ENCODE data around the gene MTMR3. TPM values are rescaled to one million over a fixed set of nuclear protein-coding genes. Genes with fewer than 3 reads are reported as not detected.
"Not testable (repeated sequence)": the region's sequence is repeated elsewhere in the genome, so short reads cannot be mapped to it uniquely, and the experiment has no call there.

The MTMR3 gene
- total RNA-seq, 1 donor from 2014 or later, result 20.6 TPM

GRCh38 chr22:29854432-29854831, 28.5 kb upstream of the MTMR3 start:
- Mint-ChIP-seq H3K4me3 (no peak overlapping the region), H3K36me3 (ENCODE audit: low read depth) (no peaks in the 10 kb centered on the region), H3K9me3 (peaks cover 3% of the 10 kb centered on the region), H3K27ac (no peak overlapping the region), H3K4me1 (ENCODE audit: low read depth) (no peaks in the 10 kb centered on the region), H3K27me3 (ENCODE audit: insufficient read depth) (peaks cover 11% of the 10 kb centered on the region)
- DNase-seq (ENCODE audit: low spot score), result no peak
- intact Hi-C loops (cut with micrococcal nuclease), result no loop called here

- no peak for DNase-seq (ENCODE audit: low spot score)
- Mint-ChIP-seq H3K27me3 (ENCODE audit: insufficient read depth) (peaks cover 11% of the 10 kb centered on the region), H3K27ac (no peak overlapping the region), H3K36me3 (ENCODE audit: low read depth) (no peaks in the 10 kb centered on the region), H3K4me3 (no peak overlapping the region), H3K4me1 (ENCODE audit: low read depth) (no peaks in the 10 kb centered on the region), H3K9me3 (no peaks in the 10 kb centered on the region)
- intact Hi-C loops (cut with micrococcal nuclease), result no loop called here
These were observed 27.3 kb upstream of the MTMR3 start for GRCh38 chr22:29855611-29856181.

GRCh38 chr22:29856496-29856895, 26.5 kb upstream of the MTMR3 start:
- Mint-ChIP-seq H3K27ac (no peak overlapping the region), H3K27me3 (ENCODE audit: insufficient read depth) (peaks cover 11% of the 10 kb centered on the region), H3K4me1 (ENCODE audit: low read depth) (no peaks in the 10 kb centered on the region), H3K9me3 (no peaks in the 10 kb centered on the region), H3K4me3 (no peak overlapping the region), H3K36me3 (ENCODE audit: low read depth) (no peaks in the 10 kb centered on the region)
- intact Hi-C loops (cut with micrococcal nuclease), result no loop called here
- no peak for DNase-seq (ENCODE audit: low spot score)

GRCh38 chr22:29859030-29859429, 23.9 kb upstream of the MTMR3 start:
- H3K27ac Mint-ChIP-seq; DNase-seq (ENCODE audit: low spot score); H3K4me1 Mint-ChIP-seq (ENCODE audit: low read depth); H3K36me3 Mint-ChIP-seq (ENCODE audit: low read depth); H3K9me3 Mint-ChIP-seq; H3K4me3 Mint-ChIP-seq; intact Hi-C loops (cut with micrococcal nuclease): not testable (repeated sequence)
- H3K27me3 Mint-ChIP-seq (ENCODE audit: insufficient read depth), result peaks cover 10% of the 10 kb centered on the region

GRCh38 chr22:29860006-29860766, 22.8 kb upstream of the MTMR3 start:
- H3K9me3 Mint-ChIP-seq, result no peaks in the 10 kb centered on the region
- H3K4me3 Mint-ChIP-seq, result no peak overlapping the region
- H3K27ac Mint-ChIP-seq, result no peak overlapping the region
- intact Hi-C loops (cut with micrococcal nuclease), result no loop called here
- DNase-seq (ENCODE audit: low spot score), result no peak
- H3K36me3 Mint-ChIP-seq (ENCODE audit: low read depth), result no peaks in the 10 kb centered on the region
- H3K27me3 Mint-ChIP-seq (ENCODE audit: insufficient read depth), result peaks cover 6% of the 10 kb centered on the region
- no peaks in the 10 kb centered on the region for H3K4me1 Mint-ChIP-seq (ENCODE audit: low read depth)

GRCh38 chr22:29861672-29862297, 21.2 kb upstream of the MTMR3 start:
- intact Hi-C loops (cut with micrococcal nuclease), result no loop called here
- H3K36me3 Mint-ChIP-seq (ENCODE audit: low read depth), result no peaks in the 10 kb centered on the region
- H3K9me3 Mint-ChIP-seq, result no peaks in the 10 kb centered on the region
- no peaks in the 10 kb centered on the region for H3K4me1 Mint-ChIP-seq (ENCODE audit: low read depth)
- no peak for DNase-seq (ENCODE audit: low spot score)
- no peak overlapping the region for H3K27ac Mint-ChIP-seq
- no peak overlapping the region for H3K4me3 Mint-ChIP-seq
- H3K27me3 Mint-ChIP-seq (ENCODE audit: insufficient read depth), result peaks cover 2% of the 10 kb centered on the region

GRCh38 chr22:29865572-29865971, 17.4 kb upstream of the MTMR3 start:
- intact Hi-C loops (cut with micrococcal nuclease); H3K4me1 Mint-ChIP-seq (ENCODE audit: low read depth): not testable (repeated sequence)

GRCh38 chr22:29867260-29867659, 15.7 kb upstream of the MTMR3 start:
- DNase-seq (ENCODE audit: low spot score), result no peak
- H3K4me1 Mint-ChIP-seq (ENCODE audit: low read depth), result no peaks in the 10 kb centered on the region
- no peaks in the 10 kb centered on the region for H3K9me3 Mint-ChIP-seq
- intact Hi-C loops (cut with micrococcal nuclease), result no loop called here
- H3K36me3 Mint-ChIP-seq (ENCODE audit: low read depth), result no peaks in the 10 kb centered on the region
- H3K4me3 Mint-ChIP-seq, result no peak overlapping the region
- H3K27me3 Mint-ChIP-seq (ENCODE audit: insufficient read depth), result no peaks in the 10 kb centered on the region
- H3K27ac Mint-ChIP-seq, result no peak overlapping the region

More at GRCh38 chr22:29865572-29865971, 17.4 kb upstream of the MTMR3 start:
- not testable (repeated sequence) for DNase-seq (ENCODE audit: low spot score); H3K4me3 Mint-ChIP-seq; H3K9me3 Mint-ChIP-seq; H3K27me3 Mint-ChIP-seq (ENCODE audit: insufficient read depth); H3K27ac Mint-ChIP-seq; H3K36me3 Mint-ChIP-seq (ENCODE audit: low read depth)

- H3K36me3 Mint-ChIP-seq (ENCODE audit: low read depth), result no peaks in the 10 kb centered on the region
- DNase-seq (ENCODE audit: low spot score), result no peak
- intact Hi-C loops (cut with micrococcal nuclease), result no loop called here
- H3K9me3 Mint-ChIP-seq, result no peaks in the 10 kb centered on the region
- no peak overlapping the region for H3K27ac Mint-ChIP-seq
- no peaks in the 10 kb centered on the region for H3K27me3 Mint-ChIP-seq (ENCODE audit: insufficient read depth)
- H3K4me3 Mint-ChIP-seq, result no peak overlapping the region
- H3K4me1 Mint-ChIP-seq (ENCODE audit: low read depth), result no peaks in the 10 kb centered on the region
These were observed 15.1 kb upstream of the MTMR3 start for GRCh38 chr22:29867851-29868250.

- intact Hi-C loops (cut with micrococcal nuclease), result no loop called here
- no peak overlapping the region for H3K27ac Mint-ChIP-seq
- H3K9me3 Mint-ChIP-seq, result no peaks in the 10 kb centered on the region
- H3K4me3 Mint-ChIP-seq, result no peak overlapping the region
- DNase-seq (ENCODE audit: low spot score), result no peak
- H3K4me1 Mint-ChIP-seq (ENCODE audit: low read depth), result no peaks in the 10 kb centered on the region
- H3K27me3 Mint-ChIP-seq (ENCODE audit: insufficient read depth), result peaks cover 16% of the 10 kb centered on the region
- no peaks in the 10 kb centered on the region for H3K36me3 Mint-ChIP-seq (ENCODE audit: low read depth)
These were observed 12.4 kb upstream of the MTMR3 start for GRCh38 chr22:29870574-29870973.

GRCh38 chr22:29871684-29872083, 11.3 kb upstream of the MTMR3 start:
- Mint-ChIP-seq H3K4me3 (no peak overlapping the region), H3K4me1 (ENCODE audit: low read depth) (no peaks in the 10 kb centered on the region)

GRCh38 chr22:29872144-29872893, 10.7 kb upstream of the MTMR3 start:
- peaks cover 24% of the 10 kb centered on the region for H3K27me3 Mint-ChIP-seq (ENCODE audit: insufficient read depth)
- H3K4me3 Mint-ChIP-seq, result no peak overlapping the region
- no peaks in the 10 kb centered on the region for H3K4me1 Mint-ChIP-seq (ENCODE audit: low read depth)
- H3K9me3 Mint-ChIP-seq, result no peaks in the 10 kb centered on the region
- H3K36me3 Mint-ChIP-seq (ENCODE audit: low read depth), result no peaks in the 10 kb centered on the region
- DNase-seq (ENCODE audit: low spot score), result no peak
- intact Hi-C loops (cut with micrococcal nuclease), result no loop called here
- H3K27ac Mint-ChIP-seq, result peak overlapping the region; percentile 32

More at GRCh38 chr22:29871684-29872083, 11.3 kb upstream of the MTMR3 start:
- intact Hi-C loops (cut with micrococcal nuclease), result no loop called here
- no peak overlapping the region for H3K27ac Mint-ChIP-seq
- H3K27me3 Mint-ChIP-seq (ENCODE audit: insufficient read depth), result peaks cover 23% of the 10 kb centered on the region
- H3K36me3 Mint-ChIP-seq (ENCODE audit: low read depth), result no peaks in the 10 kb centered on the region
- DNase-seq (ENCODE audit: low spot score), result no peak
- H3K9me3 Mint-ChIP-seq, result no peaks in the 10 kb centered on the region

GRCh38 chr22:29872989-29873388, 10.0 kb upstream of the MTMR3 start:
- Mint-ChIP-seq H3K36me3 (ENCODE audit: low read depth) (no peaks in the 10 kb centered on the region), H3K27ac (no peak overlapping the region), H3K9me3 (no peaks in the 10 kb centered on the region), H3K4me1 (ENCODE audit: low read depth) (no peaks in the 10 kb centered on the region), H3K4me3 (no peak overlapping the region), H3K27me3 (ENCODE audit: insufficient read depth) (peaks cover 30% of the 10 kb centered on the region)
- DNase-seq (ENCODE audit: low spot score), result no peak
- intact Hi-C loops (cut with micrococcal nuclease), result no loop called here

Measured in activated T-helper 1 cell treated with anti-CD3 and anti-CD28 coated beads, Interleukin-12 subunit alpha, Interleukin-12 subunit beta, Interleukin-2, Interleukin-4 antibody, amounts not matched to agents 30 ng/mL and 10 ng/mL and 1 ng/mL, durations not matched to agents 14 hours and 24 hours and 36 hours (primary cell).